GM19397 (cell line): ENCODE results near the gene MAMDC2.
A peak's percentile ranks its signal among the peaks of the same experiment; 100 is the strongest.

Experiments
- ATAC-seq: cut with Tn5 transposase; IDR thresholded peaks from one replicate; pipeline ENCODE4 v1.9.1; 2021; ENCODE audit warnings: mild to moderate bottlenecking, moderate library complexity; ENCODE audit not compliant: unreplicated experiment

The MAMDC2 gene

DNA sequence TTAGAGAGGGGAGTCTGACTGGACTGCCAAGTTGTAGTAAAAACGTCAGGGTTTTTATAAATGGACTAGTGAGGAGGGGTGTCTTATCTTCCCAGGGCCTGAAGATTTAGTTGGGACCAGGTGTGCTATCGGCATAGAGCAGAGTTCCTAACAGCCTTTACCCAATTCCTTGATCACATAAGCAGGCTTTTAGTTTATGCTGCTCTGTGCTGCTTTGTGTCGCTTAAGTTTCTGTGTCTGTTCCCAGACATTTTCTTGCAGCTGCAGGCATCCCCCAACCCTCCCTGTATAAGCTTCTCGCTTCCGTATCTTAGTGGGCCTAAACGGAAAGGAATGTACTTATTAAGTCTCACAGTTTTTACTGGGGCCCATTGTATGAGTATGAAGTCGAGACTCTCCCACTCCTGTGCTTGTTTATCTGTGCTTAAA is 212.5 kb downstream of the MAMDC2 start:
- no peak for ATAC-seq

DNA sequence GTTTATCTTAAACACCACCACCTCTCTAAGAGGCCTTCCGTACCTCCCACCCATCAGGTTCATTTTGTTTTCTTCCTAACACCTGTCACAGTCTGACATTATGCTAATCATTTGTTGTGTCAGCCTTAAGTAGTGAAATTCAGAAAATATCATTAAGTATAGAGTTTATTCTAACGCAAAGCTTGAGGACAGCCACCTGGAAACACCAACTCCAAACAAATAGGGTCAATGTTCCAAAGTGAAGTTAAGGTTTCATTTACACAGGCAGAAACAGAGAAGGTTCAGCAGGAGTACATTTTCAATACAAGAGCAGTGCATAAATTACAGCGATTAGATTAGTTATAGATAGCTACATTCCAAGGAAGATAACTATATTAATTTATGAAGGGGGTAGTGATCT is 213.9 kb downstream of the MAMDC2 start:
- no peak for ATAC-seq

DNA sequence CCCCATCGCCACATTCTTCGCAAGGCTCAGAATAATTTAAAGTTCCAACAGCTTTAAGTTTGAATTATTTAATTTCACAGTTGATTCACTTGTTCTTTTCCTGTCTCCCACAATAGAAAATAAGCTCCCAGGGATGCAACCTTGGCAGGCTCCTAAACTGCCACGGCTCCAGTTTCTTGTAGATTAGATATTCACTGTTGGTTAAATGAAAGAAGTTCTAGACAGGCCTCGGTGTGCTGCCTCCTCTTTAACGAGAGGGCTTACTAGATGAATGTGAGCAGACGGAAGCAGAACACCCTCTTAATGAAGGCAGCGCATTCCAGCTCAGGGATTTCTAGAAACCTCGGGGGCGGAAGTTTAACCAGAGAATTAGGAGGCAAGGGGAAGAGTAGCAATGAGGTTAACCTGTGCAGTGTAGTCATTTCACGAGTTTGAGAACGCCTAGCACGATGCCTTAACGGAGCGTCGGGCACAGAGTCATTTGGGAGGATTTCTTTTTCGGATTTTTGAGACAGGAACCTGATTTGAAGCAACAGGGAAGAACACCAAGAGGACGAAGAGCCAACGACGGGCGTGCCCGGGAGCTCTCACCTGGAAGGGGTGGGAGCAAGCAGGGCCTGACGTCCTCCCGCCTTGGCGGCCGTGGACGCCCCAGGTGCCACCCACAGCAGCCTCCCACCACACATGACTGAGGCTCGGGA is 214.5 kb downstream of the MAMDC2 start:
- peak; percentile 48 for ATAC-seq

DNA sequence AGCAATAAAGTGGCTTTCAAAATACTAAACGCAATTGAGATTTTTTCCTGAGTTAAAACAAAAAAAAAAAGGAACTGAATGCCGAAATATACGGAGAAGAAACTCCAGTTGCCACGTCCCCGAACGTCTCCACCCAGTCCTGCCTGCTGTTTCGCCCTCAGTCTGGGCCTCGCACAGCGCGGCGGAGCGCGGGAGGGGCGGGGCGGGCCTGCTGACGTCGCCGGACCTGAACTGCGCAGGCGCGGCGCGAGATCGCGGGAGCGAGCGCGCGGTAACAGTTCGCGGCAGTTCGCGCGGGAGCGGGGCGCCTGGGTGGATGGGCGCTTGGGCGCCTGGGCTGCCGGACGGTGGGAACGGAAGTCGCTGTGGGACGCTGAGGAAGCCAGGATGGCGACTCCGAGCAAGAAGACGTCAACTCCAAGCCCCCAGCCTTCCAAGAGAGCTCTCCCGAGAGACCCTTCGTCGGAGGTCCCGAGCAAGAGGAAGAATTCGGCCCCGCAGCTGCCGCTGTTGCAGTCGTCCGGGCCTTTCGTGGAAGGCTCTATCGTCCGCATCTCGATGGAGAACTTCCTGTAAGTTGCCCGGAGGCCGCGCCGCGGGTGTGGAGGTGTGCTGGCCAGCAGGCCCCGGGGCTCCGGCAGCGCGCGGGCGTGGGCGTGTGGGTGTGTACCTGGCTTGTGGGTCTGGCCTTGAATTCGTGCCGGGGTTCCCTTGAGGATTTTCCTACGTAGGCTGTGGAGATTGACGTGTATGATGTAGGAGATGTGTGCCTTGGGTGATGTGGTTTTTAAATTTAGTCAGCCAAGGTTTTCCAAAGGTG is 215.3 kb downstream of the MAMDC2 start, which contains the start of gene SMC5:
TSS of gene SMC5 (plus strand) at position 287 of the 820 bp plus-strand sequence. CDS start at position 388, 101 bp downstream.
- peak; percentile 88 for ATAC-seq

DNA sequence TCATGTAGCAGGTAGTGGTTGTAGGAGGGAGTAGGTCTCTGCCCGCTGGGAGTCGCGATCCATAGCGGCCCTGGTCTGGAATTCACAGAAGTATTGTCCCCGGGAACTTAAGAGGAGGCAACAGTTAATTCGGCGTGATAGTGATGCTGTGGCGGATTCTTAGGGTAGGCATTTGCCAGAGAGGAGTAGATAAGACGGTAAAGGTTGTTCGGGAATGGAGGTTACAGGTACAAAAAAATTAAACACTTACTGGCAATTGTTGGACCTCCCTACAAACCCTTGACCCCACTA is 215.8 kb downstream of the MAMDC2 start:
- no peak for ATAC-seq

DNA sequence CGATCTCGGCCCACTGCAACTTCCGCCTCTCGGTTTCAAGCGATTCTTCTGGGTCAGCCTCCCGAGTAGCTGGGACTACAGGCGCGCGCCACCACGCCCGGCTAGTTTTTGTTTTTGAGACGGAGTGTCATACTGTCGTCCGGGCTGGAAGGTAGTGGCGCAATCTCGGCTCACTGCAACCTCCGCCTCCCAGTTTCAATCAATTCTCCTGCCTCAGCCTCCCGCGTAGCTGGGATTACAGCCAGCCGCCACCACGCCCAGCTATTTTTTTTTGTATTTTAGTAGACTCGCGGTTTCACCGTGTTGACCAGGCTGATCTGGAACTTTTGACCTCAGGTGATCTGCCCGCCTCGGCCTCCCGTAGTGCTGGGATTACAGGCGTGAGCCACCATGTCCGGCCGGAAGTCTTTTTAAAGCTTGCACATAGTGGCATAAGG is 216.4 kb downstream of the MAMDC2 start:
- ATAC-seq, result no peak

DNA sequence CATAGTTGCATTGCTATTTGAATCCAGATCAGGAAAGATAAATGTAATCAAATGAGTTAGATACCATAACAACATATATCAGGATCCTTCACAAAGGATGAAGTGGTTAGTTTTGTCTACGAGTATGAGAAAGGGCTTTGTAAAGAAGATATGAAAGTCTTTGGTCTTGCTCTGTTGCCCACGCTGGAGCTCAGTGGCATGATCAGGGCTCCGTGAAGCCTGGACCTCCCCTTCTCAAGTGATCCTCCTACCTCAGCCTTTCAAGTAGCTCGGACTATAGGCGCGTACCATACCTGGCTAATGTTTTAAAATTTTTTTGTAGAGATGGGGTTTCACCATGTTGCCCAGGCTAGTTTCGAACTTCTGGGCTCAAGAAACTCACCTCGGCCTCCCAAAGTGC is 217.0 kb downstream of the MAMDC2 start:
- peak; percentile 16 for ATAC-seq

DNA sequence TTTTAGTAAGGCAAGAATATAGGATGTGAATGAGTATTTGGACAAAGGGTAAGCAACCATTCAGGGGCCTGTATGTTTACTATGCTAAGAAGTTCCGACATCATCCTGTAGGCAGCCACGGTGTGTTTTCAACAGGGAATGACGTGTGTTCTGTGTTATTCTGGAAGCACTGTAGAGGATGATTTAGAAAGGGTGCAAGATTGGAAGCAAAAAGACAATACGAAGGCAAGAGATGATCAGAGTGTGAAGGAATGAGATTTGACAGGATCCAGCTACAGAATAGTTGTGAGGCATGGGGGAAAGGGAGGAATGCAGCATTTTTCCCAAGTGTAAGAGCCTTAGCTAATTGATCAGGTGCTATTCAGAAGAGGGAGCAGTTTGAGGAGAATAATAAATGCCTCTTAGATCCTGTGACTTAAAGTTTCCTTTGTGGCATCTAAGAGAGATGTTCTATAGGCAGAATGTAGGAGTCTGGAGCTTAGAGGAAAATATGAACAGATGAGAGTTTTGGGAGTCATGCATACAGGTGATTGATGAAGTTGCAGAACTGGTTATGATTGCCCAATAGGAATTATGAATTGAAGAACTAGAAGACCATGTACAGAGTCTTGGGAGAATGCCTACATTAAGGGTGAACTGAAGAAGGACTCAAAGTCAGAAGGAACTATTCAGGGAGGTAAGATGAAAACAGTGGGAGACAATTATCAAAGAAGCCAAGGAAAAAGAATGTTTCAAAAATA is 217.7 kb downstream of the MAMDC2 start:
- ATAC-seq, result no peak

DNA sequence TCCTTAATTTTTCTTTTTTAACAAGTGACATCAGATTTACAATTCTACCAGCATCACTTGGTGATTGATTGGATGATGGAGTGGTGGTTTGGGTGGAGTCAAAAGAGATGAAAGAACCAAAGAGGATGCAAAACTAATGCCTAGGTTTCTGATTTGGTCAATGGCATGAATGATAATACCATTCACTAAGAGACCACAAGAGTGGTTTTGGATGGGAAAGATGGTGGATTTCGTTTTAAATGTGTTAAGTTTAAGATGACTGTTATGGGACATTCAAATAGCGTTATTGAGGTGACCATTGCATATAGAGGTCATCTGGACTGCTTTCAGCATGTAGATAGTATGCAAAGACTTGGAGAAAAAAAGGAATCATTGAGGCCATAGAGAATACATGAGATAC is 218.7 kb downstream of the MAMDC2 start:
- no peak for ATAC-seq

DNA sequence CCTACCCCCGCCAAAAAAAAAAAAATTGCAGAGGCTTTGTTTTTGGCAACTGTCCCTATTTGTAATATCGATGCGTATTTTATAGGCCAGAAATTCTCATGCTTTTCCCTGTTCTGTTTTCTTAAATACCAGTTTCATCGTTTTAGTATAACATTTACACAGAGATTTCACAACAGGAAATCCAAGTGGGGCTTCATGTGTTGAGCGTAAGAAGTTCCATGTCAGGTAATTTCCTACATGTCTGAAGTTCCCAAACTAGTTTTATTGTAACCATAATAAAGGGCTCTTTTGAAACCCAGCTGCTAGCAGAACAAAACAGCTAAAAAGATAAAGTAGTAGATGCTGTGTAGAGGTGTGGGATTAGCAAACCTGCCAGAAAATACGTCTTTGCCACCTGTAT is 219.3 kb downstream of the MAMDC2 start:
- ATAC-seq, result no peak

DNA sequence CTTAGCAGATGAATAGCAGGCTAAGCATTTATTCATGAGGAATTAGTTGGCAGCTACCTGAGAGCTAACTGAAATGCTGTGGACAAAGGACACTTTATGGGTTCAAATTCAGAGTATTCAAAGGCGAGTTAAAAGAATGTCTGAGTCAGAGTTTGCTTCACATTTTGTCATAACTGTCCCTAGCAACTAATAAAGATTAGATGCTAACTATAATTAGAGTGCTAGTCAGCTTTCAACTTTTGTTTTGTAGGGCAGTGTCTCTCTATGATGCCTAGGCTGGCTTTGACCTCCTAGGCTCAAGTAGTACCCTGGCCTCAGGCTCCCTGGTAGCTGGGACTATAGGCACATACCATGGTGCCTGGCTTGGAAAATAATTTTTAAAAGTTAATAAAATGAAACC is 219.8 kb downstream of the MAMDC2 start:
- no peak for ATAC-seq
